ENCODE data around the gene JMJD8.

- TF ChIP-seq CTCF (conservative IDR thresholded peaks at IDR 0.05 in 1 of 2, IDR thresholded peaks at IDR 0.05 in 1 of 2; ENCODE audit: low read depth in 1 of 2, low read length in 2 of 2): no peak
- no peak for TF ChIP-seq EZH2 (IDR thresholded peaks at IDR 0.05; ENCODE audit: low read length, missing control alignments)
Observed at GRCh38 chr16:652454-653305, 31.5 kb downstream of the JMJD8 start.
